ENCODE measurements around the gene LINC01488. TPM values are rescaled to one million over a fixed set of nuclear protein-coding genes. Genes with fewer than 3 reads are reported as not detected.

LINC01488 gene
- total RNA-seq, 1 donor from 2014 or later: not detected

DNA sequence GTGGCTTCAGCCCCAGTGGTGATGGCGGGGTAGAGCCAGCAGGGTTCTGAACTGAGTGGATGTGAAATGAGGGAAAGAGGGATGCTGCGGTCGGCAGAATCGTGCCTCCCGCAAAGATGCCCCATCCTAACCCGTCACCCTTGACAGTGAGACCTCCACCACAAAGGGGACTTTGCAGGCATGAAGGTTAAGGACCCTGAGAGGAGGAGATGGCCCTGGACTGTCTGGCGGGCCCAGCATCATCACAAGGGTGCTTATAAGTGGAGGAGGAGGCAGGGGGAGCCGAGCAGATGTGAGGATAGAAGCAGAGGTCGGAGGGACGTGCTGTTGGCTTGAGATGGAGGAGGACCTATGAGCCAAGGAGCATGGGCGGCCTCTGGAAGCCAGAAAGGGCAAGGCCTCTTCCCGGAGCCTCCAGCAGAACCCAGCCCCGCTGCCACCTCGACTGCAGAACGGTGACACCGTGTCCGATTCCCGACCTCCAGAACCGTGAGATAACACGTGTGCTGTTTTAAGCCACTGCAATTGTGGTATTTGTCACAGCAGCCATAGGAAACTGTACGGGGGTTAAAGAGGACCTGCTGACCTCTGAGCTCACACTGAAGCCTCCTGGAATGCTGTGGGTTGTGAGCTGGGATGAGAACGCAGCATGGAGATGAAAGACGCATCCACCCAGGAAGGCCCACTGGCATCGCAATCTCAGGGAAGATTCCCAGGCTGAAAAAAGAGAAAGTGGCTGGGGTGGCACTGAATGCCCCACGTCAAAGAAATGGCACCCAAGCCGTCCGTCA, 10.9 kb downstream of the LINC01488 start:
- DNase-seq (ENCODE audit: low spot score): no peak

DNA sequence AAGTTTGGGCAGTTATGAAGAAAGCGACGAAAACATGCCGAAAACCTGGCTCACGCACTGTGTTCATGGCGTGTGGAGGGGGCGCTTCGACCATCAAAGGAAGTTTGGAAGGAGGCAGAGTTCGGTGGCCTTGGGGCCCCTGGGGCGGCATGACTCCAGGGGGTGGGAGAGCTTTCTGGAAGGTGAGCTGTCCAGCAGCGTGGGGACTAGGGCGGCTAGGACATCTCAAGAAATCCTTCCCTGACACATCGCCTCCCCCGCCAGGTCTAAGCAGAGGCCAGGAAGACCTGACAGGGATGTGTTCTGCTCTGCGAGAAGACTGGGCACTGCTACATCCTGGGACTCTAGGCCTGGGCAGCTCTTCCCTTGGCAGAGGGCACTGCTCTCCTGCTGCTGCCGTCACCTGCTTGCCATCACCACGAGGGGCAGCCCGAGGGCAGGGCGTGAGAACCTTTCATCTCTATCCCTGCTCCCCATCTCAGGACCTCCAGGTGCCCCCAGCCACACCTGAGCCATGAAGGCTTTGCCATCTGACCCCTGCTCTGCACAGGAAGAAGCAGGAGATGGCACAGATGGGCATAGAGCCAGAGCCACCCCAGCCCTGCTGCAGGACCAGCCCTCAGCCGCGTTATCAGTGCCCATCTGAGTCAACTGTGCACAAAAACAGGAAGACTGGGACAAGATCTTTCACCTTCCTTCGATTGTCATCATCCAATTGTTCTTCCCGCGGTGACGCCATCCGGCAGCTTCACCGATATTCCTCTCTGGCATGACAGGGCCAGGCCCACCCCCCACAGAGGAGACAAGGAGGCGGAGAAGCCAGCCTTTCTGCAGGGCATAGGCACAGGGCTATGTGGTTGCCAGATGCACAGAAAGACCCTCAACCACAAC, 12.7 kb downstream of the LINC01488 start:
- DNase-seq (ENCODE audit: low spot score): no peak

DNA sequence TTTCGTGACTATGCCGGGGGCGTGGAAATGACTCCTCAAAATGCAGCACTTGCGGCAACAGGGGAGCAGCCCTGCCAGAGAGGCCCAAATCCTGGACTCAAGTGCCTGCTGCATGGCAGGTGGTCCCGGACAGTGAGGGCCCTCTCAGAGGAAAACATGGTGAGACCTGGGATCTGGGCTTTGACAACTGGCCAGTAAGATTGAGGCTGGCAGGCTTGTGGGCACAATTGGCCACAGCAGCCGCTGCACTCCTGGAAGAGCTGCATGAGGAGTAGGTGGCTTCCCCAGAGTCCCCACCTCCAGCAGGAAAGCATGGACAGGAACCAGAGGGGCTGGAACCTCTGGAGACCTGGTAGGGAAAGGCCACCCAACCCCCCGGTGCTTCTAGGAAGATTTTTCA, 13.4 kb downstream of the LINC01488 start:
- DNase-seq (ENCODE audit: low spot score): no peak

GRCh38 chr11:69495441-69496201, 14.2 kb downstream of the LINC01488 start:
- no peak for DNase-seq (ENCODE audit: low spot score)

DNA sequence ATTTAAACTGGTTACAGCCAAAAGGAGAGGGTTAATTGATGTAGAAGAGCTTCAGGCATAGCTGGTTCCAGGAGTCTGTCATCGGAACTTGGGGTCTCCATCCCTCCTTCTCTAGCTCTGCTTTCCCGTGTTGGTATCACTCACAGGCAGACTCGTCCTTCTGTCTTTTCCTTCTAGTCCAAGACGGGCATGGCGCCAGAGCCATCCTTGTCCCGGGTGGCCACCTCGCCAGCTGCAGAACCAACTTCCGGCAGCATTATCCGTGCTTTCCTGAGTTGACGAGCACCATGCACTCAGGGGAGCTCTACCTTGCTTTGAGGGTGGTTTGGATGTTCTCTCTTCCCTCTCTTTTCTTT, 14.7 kb downstream of the LINC01488 start:
- no peak for DNase-seq (ENCODE audit: low spot score)

GRCh38 chr11:69496631-69497220, 15.3 kb downstream of the LINC01488 start:
- DNase-seq (ENCODE audit: low spot score): no peak

GRCh38 chr11:69497221-69497787, 15.8 kb downstream of the LINC01488 start:
- peak; percentile 86 for DNase-seq (ENCODE audit: low spot score)

DNA sequence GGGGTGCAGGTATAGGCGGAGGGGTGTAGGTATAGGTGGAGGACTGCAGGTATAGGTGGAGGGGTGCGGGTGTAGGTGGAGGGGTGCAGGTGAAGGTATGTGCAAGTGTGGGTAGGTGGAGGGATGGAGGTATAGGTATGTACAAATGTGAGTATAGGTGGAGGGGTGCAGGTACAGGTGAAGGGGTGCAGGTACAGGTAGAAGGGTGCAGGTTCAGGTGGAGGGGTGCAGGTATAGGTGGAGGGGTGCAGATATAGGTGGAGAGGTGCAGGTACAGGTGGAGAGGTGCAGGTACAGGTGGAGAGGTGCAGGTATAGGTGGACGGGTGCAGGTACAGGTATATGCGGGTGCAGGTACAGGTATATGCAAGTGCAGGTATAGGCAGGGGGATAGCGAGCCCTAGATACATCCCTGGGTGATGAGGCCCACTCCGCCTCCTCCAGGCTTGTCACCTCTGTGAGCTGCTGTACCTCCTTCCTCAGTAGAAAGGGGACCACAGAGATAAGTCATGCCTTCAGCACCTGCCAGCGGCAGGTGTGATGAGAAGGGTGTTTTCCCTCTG, 17.2 kb downstream of the LINC01488 start:
- no peak for DNase-seq (ENCODE audit: low spot score)

GRCh38 chr11:69499186-69499917, 17.9 kb downstream of the LINC01488 start:
- DNase-seq (ENCODE audit: low spot score): no peak

DNA sequence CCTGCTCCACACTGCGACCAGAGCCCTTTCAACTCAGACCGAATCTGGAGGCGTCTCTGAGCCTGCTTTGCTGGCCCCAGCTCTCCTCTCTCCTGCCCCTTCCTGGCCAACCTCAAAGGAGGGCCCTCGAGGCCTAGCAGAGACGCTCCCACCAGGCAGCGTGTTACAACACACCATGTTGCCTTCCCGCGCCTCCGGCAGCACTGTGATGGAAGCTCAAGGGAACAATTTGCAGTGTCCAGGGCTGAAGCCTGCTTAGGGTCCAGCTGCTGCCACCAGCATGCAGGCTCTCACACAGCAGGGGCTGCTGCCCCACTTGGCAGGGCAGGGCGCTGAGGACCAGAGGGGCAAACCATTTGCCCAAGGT, 18.4 kb downstream of the LINC01488 start:
- DNase-seq (ENCODE audit: low spot score): no peak

DNA sequence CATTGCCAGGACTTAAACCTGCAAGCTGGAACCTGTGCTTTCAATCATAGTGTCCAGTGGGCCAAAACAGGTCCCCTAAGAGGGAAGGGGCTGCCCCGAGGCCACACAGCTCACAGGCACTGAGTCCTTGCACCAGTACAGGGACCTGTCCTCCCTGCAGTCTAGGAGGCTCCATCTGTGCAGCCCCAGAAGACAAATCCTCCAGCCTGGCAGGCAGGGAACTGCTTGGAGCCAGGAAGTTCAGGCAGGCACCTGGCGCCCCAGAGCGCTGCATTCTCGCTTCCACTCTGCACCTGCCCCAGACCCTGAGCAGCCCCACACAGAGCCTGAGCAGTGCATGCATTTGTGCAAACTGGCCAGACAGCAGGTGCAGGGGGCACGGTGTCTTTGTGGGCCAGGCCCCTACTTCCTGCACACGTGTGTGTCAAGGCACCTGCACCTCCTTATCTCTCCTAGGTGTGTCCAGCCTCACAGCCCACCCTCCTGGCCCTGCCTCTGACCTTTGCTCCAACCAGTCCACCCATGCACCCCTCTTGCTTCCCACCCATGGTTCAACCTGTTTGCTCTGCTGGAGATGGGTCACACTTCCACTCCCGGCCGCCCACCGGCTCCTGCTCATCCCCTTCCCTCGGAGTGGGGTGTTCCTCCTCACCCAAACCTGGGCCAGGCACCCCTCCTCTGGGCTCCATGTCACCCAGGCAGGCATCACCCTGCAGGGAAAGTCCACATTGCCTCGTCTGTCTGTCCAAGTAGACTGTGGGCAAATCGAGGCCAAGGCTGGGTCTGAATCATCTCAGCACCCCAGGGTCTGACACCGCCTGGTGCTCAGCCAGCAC, 19.0 kb downstream of the LINC01488 start:
- DNase-seq (ENCODE audit: low spot score): no peak

GRCh38 chr11:69501121-69501489, 19.6 kb downstream of the LINC01488 start:
- no peak for DNase-seq (ENCODE audit: low spot score)

GRCh38 chr11:69501891-69502860, 20.7 kb downstream of the LINC01488 start:
- DNase-seq (ENCODE audit: low spot score): no peak

DNA sequence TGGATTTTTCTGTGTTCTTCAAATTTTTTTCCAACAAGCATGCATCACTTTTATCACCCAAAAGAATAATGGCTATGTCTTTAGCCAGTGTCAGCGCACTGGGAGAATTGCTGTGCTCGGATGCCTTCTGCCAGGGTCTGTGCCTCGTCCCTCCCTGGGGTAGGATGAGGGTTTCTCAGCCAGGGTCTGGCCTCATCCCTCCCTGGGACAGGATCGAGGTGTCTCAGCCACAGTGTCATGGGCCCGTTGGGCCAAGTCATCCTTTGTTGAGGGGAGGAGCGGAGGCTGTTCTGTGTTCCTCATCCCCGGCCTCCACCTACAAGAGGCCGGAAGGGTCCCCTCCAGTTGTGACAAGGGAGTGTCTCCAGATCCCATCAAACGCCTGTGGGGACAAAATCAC, 22.7 kb downstream of the LINC01488 start:
- no peak for DNase-seq (ENCODE audit: low spot score)

DNA sequence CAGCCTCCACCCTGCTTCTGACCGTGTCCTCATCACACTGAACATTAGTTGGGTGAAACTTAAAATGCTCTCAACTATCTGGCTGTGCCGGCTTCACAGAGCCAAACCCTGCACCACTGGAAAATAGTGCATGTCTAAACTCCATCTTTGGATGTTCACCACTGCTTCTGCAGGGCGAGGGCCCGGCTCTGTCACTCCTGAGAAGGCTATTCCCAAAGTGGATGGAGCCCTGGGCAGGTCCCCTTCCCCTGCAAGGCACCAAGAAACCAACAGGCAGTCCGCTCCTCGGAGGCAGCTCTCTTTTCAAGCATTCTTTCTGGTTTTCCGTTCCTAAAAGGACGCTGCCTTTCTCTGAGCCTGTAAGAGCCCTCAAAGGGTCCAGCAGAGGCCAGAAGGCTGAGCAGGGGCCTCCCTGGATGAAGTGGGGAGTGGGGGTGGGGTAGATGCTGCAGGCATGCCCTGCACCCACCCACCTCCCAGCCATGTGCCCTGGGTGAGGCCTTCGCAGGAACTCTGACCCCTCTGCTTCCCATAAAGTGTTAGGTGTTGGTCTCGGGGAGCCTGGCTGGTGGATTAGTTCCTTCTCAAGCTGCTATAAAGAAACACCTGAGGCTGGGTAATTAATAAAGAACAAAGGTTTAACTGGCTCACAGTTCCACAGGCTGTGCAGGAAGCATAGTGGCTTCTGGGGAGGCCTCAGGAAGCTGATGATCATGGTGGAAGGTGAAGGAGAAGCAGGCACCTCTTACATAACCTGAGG, 23.3 kb downstream of the LINC01488 start:
- no peak for DNase-seq (ENCODE audit: low spot score)

DNA sequence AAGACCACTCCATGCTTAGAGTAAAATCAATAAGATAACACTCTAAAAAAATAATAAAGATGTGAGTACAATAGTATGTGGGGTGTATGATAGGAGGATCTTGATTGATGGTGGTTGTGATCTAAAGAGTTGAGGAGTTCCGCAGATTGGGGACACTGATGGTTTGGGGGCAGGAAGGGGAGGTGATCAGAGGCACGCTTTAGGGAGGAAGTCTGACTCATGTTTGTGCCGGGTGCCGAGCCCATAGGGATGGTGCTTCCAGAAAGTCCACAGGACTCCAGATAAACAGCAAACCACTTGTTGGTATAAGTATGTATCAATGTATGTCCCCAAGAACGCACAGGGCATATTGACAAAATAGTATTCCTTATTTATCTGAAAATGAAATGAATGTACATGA, 27.5 kb downstream of the LINC01488 start:
- no peak for DNase-seq (ENCODE audit: low spot score)

GRCh38 chr11:69509381-69509780, 27.9 kb downstream of the LINC01488 start:
- DNase-seq (ENCODE audit: low spot score): no peak
